KBM-7 (cell line): ENCODE measurements around the gene FCHSD2.
A peak's percentile ranks its signal among the peaks of the same experiment; 100 is the strongest.
"Not testable (repeated sequence)": the region's sequence is repeated elsewhere in the genome, so short reads cannot be mapped to it uniquely, and the experiment has no call there.

Experiments used
- DNase-seq: peaks from one replicate; pipeline ENCODE4 v3.0.0-alpha.2; 2015
- in situ Hi-C: fragments of 300-500 bp; cut with MboI; formaldehyde crosslinking; loops from 2 replicates; pipeline ENCODE4 v1.14.3; 2020; ENCODE audit warnings: low sequenced_read_pairs, low pct_unique_long_range_greater_than_20kb, mixed read lengths

The FCHSD2 gene

DNA sequence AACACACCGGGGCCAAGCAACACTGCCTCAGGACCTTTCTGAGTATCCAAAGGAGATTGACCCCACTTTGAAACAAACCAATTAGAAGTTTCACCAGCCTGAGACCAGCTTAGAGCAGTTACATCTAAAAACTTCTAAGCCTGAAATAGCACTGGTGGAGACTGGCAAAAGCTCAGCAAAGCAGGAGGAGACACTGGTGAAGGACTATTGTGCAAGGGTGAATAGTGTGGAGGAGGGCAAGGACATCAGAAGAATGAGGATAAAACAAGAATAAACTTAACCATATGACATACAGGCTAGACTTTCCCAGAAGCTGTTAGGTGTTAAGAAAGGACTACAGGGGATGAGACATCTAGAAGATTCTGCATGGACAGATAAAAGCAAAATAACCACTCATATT lies 152.4 kb downstream of the FCHSD2 start:
- DNase-seq, result no peak
- in situ Hi-C loops, result no loop called here

DNA sequence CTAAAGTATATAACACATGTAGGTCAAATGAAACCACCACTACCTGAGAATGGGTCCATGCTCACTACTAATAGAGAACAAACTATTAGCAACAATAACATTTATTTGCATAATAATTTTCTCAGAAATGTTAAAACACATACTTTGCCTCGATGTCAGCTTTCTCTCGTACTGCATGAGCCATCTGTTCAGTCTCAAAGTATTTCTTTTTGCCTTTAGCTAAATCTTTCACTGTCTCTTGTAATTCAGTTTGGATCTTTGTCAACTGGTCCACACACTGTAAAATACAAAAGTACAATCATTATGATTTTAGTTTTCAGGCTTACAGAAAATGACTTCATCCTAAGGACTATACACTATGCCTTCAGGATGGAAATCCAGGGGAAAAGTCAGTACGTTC lies 153.3 kb downstream of the FCHSD2 start:
- no peak for DNase-seq
- in situ Hi-C loops, result no loop called here

DNA sequence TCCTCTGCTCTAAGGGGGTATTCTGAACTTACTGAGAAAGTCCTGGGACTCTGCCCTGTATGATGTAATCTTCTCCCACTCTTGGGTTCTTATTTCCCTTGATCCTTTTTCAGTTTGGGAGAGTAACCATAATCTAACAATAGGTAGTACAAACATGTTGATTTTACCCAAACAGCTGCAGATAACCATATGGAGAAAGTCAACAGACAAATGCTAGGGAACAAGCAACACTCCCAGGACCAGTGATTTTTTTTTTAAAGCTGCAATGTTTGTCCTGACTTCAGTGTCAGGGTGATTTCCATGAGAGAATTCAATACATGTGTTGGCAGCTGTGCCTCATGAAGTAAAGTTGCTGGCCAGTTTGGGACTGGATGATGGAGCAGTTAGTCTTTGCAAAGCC lies 156.5 kb downstream of the FCHSD2 start:
- DNase-seq, result no peak
- in situ Hi-C loops, result no loop called here

DNA sequence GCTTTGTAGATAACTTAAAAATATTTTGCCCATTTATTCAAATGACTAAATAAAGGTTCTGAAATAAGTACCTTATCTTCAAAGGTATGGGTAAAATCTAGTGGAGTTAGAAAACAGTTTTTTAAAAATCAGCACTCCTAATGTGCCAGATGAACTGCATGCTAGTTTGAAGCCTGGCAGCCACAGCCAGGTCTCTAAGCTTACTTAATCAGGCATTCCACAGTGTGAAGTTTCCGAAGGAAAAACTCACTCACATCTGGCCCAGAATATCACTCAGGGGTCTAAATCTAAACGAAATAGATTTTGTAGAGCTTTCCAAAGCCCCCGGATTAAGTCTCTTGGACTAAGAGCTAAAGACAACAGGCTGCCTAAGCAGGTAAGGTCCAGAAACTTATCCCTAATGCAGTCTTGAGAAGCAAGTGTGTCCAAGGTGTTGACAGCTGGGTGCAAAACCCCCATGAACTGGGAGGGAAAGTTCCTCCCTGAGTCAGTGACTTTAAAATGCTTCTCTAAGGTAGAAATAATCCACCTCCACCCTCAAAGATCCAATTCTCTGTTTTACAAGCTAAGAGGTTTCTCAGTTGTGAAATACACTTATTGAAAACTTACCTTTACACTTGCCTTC lies 157.6 kb downstream of the FCHSD2 start:
- DNase-seq, result no peak
- in situ Hi-C loops, result no loop called here

DNA sequence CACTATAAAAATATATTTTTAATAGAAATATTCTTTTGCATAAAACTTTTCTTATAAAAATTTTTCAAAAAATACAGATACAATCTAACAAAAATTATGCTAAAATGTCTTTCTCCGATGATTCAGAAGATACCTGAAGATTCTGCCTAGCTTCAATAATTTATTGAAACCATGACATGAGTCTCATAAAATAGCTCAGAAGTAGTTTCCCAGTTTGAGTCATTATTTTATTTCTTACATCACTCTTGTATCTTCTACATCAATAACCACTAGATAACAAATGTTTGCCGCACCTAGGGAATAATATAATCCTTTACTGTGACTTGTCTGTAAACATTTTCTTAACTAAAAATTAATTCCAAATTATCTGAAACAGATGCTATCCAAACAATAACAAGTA lies 158.6 kb downstream of the FCHSD2 start:
- DNase-seq, result no peak
- in situ Hi-C loops, result no loop called here

DNA sequence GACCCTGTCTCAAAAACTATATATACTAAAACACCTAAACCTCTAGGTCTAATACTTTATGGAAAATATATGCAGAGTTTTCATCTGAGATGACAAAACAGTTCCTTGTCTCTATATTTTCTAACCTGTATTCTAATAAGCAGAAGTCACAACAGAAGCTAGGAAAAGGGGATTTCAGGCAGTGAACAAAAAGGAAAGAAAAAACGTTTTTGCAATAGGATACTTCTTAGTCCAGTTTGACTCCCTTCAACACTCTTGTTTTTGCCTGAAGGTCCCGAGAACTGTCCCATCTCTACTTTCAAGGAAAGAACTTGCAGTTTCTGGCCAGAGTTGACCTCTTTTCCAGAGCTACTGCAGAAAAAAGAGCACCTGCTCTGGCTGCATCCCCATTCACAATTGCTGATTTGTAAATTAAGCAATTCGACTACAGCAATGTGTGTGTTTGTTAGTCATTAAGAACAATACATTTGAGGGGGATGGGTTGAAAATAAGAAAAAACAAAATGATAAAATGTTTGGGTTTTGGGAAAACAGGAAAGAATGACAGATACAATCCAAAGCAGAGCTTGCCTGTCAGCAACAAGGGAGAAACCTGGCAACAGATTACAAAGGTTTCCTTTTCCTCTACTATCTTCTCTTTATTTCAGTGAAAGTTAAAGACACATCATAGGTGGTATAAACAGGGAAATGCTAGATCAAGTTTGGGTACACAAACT lies 160.0 kb downstream of the FCHSD2 start:
- in situ Hi-C loops, result no loop called here
- DNase-seq, result no peak

DNA sequence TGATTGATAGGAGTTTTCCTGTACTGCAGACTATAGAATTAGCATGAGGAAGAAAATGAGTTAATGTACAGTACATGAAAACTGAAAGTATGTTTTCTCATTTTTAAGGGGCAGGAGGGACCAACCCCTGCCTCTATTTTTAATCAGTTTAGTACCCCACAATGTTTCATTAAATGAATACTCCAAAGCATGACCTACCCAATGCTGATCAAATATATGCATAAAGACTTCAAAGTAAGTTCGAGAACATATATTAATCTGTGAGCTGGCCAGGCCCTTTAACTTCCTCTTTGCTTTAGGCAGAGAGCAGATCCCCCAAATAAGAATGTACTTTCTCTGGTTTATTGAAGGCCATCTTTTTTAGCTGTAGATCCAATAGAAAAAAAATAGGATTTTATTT lies 161.0 kb downstream of the FCHSD2 start:
- in situ Hi-C loops, result no loop called here
- no peak for DNase-seq

DNA sequence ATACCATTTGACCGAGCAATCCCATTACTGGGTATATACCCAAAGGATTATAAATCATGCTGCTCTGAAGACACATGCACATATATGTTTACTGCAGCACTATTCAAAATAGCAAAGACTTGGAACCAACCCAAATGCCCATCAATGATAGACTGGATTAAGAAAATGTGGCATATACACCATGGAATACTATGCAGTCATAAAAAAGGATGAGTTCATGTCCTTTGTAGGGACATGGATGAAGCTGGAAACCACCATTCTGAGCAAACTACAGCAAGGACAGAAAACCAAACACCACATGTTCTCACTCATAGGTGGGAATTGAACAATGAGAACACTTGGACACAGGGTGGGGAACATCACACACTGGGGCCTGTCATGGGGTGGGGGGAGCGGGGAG lies 164.3 kb downstream of the FCHSD2 start:
- in situ Hi-C loops, result not testable (repeated sequence)

DNA sequence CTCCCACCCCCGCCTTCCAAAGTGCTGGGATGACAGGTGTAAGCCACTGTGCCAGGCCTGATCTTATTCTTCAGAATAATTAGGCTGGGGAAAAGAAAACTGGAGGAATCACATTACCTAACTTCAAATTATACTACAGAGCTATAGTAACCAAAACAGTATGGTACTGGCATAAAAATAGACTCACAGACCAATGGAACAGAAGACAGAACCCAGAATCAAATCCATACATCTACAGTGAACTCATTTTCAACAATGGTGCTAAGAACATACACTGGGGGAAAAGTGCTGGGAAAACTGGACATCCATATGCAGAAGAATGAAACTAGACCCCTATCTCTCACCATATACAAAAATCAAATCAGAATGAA lies 165.6 kb downstream of the FCHSD2 start:
- DNase-seq, in situ Hi-C loops: not testable (repeated sequence)

More for the DNA sequence above, 164.3 kb downstream of the FCHSD2 start:
- not testable (repeated sequence) for DNase-seq

DNA sequence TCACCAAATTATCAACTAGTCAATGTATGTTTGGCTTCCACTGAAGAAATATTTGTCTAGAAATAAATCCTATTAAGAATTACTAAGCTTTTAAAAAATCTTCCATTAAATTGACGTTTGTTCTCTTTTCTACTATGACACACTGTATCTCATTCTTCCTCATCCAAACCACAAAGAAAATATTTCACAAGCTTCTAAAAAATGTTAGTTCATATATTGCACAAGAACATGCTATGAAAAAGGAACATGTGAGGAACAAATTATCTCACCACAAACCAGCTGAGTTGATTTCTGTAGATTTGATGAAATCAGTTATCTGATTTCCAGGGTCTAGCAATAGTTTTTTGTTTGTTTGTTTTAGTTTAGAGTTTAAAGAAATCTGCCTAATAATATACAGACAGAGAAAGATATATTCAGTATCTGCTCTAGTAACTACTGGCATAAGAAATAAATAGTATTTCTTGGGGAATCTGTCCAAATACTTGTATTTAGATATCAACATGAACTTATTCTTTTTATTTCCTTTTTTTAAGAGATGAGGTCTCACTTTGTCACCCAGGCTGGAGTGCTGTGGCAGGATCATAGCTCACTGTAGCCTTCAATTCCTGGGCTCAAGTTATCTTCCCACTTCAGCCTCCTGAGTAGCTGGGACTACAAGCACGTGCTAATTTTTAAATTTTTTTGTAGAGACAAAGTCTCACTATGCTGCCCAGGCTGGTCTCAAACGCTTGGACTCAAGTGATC lies 166.2 kb downstream of the FCHSD2 start:
- in situ Hi-C loops, result no loop called here
- DNase-seq, result peak; percentile 76

DNA sequence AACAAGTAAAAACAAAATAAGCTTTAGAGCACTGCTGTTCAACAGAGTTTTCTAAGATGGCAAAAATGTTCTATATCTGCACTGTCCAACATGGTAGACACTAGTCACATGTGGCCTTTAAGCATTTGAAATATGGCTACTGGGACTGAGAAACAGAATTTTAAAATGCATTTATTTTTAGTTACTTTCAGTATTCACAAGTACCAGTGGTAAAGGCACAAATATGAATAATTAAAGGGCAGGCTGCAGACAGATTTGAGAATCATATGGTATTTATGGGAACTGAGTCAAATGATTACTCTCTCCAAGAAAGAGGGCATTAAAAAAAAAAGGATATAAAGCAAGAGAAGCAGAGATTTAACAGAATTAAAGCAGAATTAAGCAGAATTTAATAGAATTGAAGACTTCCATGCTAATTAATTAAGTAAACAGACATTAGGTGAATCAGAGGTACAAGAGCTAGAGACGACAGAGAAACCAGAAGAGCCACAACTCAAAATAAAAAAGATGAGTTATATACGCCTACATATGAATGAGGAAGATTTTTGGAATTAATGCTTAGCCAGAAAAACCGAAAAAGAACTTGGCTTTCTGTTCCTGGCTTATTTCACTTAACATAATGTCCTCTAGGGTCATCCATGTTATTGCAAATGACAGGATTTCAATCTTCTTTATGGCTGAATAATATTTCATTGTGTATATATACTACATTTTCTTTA lies 167.5 kb downstream of the FCHSD2 start:
- in situ Hi-C loops, result no loop called here
- DNase-seq, result no peak

DNA sequence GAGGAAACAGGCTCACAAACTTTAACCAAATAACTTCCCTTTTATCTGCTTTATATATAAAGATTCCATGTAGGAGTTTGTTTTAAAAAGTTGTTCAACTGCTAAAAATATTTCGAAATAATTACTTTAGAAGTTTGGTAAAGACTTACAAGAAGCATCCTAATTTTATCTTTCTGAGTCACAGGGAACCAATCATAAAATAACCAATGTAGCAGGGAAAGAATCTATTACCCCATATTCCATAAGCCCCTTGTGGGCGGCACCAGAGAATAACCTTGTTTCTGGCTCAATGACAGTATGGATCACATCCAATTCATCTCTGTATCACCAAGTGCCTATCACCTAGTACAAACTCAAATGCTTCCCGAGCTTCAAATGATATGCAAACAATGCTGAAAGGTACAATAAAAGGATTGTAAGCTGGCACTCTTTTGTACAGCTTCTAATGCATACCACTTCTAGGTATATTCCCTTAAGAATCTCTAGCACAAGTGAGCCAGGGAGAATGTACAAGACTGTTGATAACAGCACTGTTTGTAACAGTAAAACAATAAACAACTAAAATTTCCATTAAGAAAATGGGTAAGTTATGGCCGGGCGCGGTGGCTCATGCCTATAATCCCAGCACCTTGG lies 169.5 kb downstream of the FCHSD2 start:
- in situ Hi-C loops, result no loop called here
- no peak for DNase-seq

DNA sequence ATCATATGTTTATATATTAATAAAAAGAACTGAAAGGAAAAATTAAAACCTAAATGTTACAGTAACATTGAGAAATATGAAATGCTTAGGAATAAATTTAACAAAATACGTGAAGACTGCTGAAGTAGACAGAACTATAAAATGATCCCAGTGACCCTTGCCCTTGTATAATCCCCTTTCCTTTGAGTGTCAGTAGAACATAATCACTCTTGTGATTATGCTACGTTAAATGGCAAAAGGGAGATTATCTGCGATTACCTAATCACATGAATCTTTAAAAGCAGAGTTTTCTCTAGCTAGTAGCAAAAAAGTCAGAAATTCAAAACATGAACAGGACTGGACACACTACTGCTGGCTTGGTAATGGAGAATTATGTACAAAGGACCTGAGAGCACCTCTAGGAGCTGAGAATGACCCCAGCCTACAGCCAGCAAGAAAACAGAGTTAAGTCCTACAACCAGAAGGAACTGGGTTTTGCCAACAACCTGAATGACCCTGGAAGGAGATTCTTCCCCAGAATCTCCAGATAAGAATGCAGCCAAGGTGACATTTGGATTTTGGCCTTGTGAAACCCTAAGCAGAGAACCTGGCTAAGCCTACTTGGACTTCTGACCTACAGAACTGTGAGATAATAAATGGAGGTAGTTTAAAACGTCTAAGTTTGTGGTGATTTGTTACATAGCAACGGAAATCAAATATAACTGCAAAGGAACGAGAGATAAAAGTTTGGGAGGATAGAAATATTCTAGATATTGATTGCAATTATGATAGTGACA lies 170.7 kb downstream of the FCHSD2 start:
- no peak for DNase-seq
- in situ Hi-C loops, result no loop called here

DNA sequence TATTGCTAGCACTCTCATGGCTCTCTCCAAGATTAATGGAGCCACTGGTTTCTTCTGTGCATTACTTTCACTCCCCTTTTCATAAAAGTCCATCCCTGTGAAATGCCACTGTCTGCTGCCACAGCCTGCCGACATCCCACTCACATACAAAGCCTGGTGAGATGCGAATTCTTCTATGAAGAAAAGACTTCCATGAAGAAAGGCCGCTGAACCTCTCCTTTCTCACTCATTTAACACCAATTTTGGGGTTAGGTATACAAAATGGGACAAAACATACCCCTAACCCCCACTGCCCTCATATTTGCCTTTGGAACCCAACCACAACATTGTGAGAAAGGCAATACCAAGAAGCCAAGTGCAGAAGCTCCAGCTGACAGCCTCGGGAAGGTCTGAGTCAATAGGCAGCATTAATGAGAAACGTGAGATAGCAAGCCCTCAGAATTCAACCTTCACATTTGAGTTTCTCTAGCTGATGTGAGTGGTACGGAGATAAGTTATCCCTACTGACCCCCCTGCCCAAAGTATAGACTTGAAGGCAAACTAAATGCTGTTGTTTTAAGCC lies 171.5 kb downstream of the FCHSD2 start:
- in situ Hi-C loops, result no loop called here

DNA sequence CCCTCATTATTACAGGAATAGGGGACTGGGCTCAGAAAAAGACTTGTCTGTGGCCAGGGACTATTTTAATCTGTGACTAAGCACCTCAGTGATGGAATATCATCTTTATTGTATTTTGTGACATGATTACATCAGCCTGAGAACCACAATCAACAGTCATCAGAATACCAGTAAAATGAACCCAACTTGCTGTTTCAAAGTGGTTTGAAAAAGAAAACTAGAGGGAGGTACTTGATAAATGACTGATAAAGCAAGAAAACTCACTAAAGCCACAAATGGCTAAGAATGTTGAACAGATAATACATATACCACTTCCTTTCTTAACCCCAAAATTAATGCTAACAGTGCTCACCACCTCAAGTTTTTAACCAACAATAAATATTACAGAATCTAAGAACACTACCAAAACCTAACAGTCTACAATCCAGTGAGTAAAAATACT lies 172.2 kb downstream of the FCHSD2 start:
- DNase-seq, result peak; percentile 57
- in situ Hi-C loops, result no loop called here

More for the DNA sequence above, 171.5 kb downstream of the FCHSD2 start:
- no peak for DNase-seq

DNA sequence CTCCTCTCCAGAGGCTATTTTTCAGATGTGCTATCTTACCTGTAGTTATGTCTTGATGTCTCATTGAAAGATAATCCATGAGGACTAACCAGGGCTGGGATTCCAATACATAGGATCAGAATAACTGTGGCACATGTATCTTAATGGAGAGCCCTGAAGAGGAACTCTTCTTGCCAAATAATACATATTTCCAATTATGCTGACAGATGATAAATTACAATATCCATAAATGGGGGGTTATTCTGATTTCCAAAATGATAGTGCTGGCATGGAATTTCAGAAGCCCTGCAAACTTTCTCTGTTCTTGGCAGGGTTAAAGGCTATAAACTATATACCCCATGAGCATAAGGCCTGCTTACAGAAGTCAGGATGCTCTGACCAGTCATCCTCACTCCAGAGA lies 173.7 kb downstream of the FCHSD2 start:
- no peak for DNase-seq
- in situ Hi-C loops, result no loop called here

DNA sequence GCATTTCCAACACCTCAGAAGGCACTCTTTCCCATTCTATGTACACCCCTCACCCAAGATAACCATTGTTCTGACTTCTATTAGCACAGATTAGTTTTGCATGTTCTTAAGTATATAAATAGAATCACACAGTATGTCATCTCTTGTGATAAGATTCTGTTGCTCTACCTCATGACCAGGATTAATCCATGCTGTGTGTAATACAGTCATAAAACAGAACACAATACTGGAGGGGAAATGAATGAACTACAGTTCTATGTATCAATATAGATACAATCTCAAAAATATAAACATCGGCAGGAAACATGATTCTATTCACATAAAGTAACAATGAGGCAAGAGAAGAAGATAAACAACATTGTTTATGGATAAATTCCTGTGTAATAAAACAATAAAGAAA lies 176.4 kb downstream of the FCHSD2 start:
- DNase-seq, result no peak
- in situ Hi-C loops, result no loop called here

DNA sequence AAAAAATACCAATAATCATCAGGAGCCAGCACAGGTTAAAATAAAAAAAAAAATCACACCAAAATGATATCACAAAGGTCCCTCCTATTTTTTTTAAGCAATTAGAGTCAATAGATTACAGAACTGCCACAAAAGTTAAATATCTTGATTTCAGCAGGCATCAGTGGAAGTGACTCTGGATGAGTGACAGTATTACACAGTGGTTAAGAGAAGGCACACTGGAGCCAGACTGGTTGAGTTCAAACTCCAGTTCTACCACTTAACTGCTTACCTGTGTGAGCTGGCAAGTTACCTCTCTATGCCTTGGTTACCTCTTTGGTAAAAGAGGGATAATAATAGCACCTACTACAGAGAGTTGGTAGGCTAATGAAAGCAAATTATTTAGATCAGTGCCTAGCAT lies 179.4 kb downstream of the FCHSD2 start:
- DNase-seq, result no peak
- in situ Hi-C loops, result no loop called here
